Thymus (tissue), 11 donors: ENCODE measurements around the gene DDX6. TPM values are rescaled to one million over a fixed set of nuclear protein-coding genes. Genes with fewer than 3 reads are reported as not detected.
"Not testable (repeated sequence)": the region's sequence is repeated elsewhere in the genome, so short reads cannot be mapped to it uniquely, and the experiment has no call there.

Source experiments
- DNase-seq, 9 donors: peaks; one replicate each; pipeline ENCODE4 v3.0.0-alpha.2; 2013; ENCODE audit warnings: low spot score in 9 of 9, low read depth in 6 of 9, missing footprints in 1 of 9
- H3K27ac ChIP-seq, 2 donors: one replicate each; pipeline ENCODE4 v1.5.1; 2013; ENCODE audit warnings: control low read depth in 1 of 2, low read depth in 1 of 2, low read length in 1 of 2, mild to moderate bottlenecking in 1 of 2, moderate library complexity in 1 of 2
- H3K27me3 ChIP-seq, 2 donors: one replicate each; pipeline ENCODE4 v1.5.1; 2013; ENCODE audit warnings: low read length in 1 of 2; ENCODE audit not compliant: control insufficient read depth in 2 of 2, insufficient read depth in 1 of 2
- H3K36me3 ChIP-seq, 2 donors: one replicate each; pipeline ENCODE4 v1.5.1; 2013; ENCODE audit warnings: low read length in 1 of 2, mild to moderate bottlenecking in 1 of 2, moderate library complexity in 1 of 2; ENCODE audit not compliant: control insufficient read depth in 2 of 2, insufficient read depth in 2 of 2
- H3K4me1 ChIP-seq, 2 donors: one replicate each; pipeline ENCODE4 v1.5.1; 2013; ENCODE audit warnings: low read length in 2 of 2; ENCODE audit not compliant: control insufficient read depth in 2 of 2, insufficient read depth in 2 of 2
- H3K4me3 ChIP-seq, 2 donors: one replicate each; pipeline ENCODE4 v1.5.1; 2013; ENCODE audit warnings: low read length in 2 of 2, control low read depth in 1 of 2, mild to moderate bottlenecking in 1 of 2
- H3K9me3 ChIP-seq, 2 donors: one replicate each; pipeline ENCODE4 v1.5.1; 2013; ENCODE audit warnings: low read length in 1 of 2, mild to moderate bottlenecking in 1 of 2; ENCODE audit not compliant: control insufficient read depth in 2 of 2, insufficient read depth in 1 of 2
- WGBS: extraction: QIAGEN DNeasy Blood & Tissue Kit; methylation state at CpG from one replicate; pipeline ENCODE4 v1.1.7; 2013; 5-methylcytosine and 5-hydroxymethylcytosine counted together
- polyA plus RNA-seq: library from polyadenylated mRNA; stranded (reverse); fragments of 200-250 nt; gene quantifications from one replicate; pipeline ENCODE4 v1.2.3, GENCODE V29; 2013
- total RNA-seq: library from RNA; stranded (reverse); fragments of 120-200 nt; gene quantifications from one replicate; pipeline ENCODE4 v1.2.4, GENCODE V29; 2013
- donor health status: healthy.

DDX6 gene
- total and polyA plus RNA-seq, 2 donors = 54.4 to 71.1 TPM

DNA sequence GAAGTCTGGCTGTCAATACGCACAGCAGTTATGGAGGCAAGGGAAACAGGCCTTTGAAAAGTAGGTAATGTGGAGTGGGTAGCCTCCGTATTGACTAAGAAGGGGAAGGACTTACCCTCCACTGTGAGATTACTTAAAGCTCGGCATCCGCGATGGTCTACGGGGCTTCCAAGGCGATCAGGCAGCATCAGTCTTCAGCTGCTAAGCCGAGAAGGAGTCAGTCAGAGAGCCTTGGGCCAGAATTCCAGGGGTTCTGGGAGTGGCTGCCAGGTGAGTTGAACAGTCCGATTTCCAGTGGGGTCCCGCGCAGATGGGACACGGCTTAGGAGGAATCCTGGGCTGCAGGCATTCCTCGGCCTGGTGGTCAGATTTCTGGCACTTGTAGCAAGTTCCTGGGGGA, 70.9 kb downstream of the DDX6 start:
- not testable (repeated sequence) for DNase-seq, H3K9me3 ChIP-seq, H3K36me3 ChIP-seq, H3K4me1 ChIP-seq, H3K27me3 ChIP-seq, H3K4me3 ChIP-seq, H3K27ac ChIP-seq
- WGBS = 92% methylated on average over 13 of the region's 13 CpGs

DNA sequence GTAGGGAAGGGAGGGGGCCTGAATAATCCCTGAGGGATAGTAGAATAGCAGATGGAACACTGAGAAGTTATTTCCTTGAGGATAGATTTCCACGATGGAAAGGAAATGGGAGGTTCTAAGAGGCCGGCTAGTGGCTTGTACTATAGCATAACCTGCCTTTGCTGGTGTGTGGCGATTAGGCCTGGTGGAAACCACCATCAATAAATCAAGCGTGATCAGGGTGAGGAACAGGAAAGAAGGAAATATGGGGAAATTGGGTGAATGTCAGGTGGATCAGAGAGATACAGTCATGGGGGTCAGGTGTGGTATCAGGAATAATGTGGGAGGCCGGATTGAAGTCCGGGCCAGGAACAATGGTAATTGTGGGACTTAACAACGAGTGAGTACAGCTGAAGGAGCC, 72.4 kb downstream of the DDX6 start:
- H3K27ac ChIP-seq, H3K4me3 ChIP-seq, H3K4me1 ChIP-seq, DNase-seq, H3K36me3 ChIP-seq, H3K9me3 ChIP-seq, H3K27me3 ChIP-seq: not testable (repeated sequence)
- WGBS = 83% methylated on average over 7 of the region's 7 CpGs

DNA sequence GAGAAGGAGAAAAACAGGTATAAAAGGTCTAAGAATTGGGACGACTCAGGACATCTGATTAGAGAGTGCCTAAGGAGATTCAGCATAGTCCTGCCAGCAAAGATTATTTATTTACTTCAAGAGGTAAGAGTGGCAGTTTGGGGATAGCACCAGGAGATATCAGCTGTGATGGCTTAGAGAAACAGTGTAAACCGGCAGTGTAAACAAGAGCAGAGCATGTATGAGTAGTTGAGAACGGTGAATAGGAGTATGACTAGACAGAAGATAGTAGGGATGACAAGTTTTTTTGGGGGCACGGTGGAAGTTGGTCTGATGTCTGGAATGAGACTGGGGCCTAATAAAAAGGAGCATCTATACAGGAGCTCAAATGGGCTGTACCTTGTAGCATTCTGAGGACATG, 73.2 kb downstream of the DDX6 start:
- not testable (repeated sequence) for H3K4me1 ChIP-seq, DNase-seq, H3K27me3 ChIP-seq, H3K36me3 ChIP-seq, H3K4me3 ChIP-seq, H3K9me3 ChIP-seq, H3K27ac ChIP-seq
- WGBS = 87% methylated on average over 4 of the region's 4 CpGs

DNA sequence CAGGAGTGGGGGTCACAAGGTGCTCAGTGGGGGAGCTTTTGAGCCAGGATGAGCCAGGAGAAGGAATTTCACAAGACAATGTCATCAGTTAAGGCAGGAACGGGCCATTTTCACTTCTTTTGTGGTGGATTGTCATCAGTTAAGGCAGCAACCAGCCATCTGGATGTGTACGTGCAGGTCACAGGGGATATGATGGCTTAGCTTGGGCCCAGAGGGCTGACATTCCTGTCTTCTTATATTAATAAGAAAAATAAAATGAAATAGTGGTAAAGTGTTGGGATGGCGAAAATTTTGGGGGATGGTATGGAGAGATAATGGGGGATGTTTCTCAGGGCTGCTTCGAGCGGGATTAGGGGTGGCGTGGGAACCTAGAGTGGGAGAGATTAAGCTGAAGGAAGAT, 73.7 kb downstream of the DDX6 start:
- WGBS = 94% methylated on average over 6 of the region's 6 CpGs

DNA sequence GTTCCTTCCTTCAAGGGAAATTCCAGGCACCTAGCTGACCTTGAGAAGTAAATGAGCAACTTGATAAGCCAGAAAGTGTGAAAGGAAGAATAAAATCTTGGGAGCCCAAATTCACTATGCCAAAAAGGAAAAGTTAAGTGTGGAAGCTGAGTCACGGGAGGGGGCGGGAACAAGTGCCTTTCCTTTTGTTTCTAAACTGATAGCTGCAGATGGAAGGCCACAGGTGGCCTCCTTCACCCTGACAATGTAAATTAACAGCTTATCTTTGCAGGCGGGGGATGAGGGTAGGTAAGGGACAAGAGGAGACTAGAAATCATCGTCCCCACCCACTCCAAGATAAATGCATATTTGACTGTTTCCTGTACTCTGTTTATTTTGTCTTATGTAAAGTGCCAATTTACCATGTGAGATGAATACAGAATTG, 75.1 kb downstream of the DDX6 start:
- H3K27me3 ChIP-seq = peaks cover 0 to 3% of the 10 kb centered on the region in 2 donors
- peaks cover 0 to 8% of the 10 kb centered on the region in 2 donors for H3K4me1 ChIP-seq
- no peak for DNase-seq
- H3K27ac ChIP-seq = no peak overlapping the region
- H3K36me3 ChIP-seq = no peaks in the 10 kb centered on the region
- WGBS = 82% methylated on average over 4 of the region's 4 CpGs
- no peaks in the 10 kb centered on the region for H3K9me3 ChIP-seq
- H3K4me3 ChIP-seq = no peak overlapping the region

More for the DNA sequence above, 73.7 kb downstream of the DDX6 start:
- DNase-seq, H3K9me3 ChIP-seq, H3K27me3 ChIP-seq, H3K4me3 ChIP-seq, H3K4me1 ChIP-seq, H3K36me3 ChIP-seq, H3K27ac ChIP-seq: not testable (repeated sequence)

DNA sequence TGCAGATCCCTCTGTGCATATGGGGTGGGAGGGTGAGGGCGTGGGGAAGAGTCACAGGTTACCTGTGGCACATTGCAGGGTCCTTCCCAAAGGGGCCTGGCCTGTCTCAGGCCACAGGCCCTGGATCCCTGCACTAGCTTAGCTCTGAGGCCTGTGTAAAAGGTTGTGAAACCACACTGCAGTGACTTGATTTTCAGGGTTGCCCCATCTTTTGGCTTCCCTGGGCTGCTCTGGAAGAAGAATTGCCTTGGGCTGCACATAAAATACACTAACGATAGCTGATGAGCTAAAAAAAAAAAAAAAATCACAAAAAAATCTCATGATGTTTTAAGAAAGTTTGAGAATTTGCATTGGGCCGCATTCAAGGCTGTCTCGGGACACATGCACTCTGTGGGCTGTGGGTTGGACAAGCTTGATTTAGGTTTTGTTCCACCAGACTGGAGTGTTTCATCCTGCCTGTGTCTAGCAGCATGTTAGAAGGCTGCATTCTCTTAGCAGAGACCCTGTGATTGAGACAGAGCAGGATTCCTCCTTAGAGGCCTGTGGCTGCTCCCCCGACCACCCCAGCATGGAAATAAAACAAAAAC, 75.6 kb downstream of the DDX6 start:
- no peak overlapping the region for H3K4me3 ChIP-seq
- no peaks in the 10 kb centered on the region for H3K36me3 ChIP-seq
- no peaks in the 10 kb centered on the region for H3K9me3 ChIP-seq
- 88% methylated on average over 5 of the region's 5 CpGs for WGBS
- no peak overlapping the region for H3K27ac ChIP-seq
- no peak for DNase-seq
- peaks cover 0 to 8% of the 10 kb centered on the region in 2 donors for H3K4me1 ChIP-seq
- H3K27me3 ChIP-seq = peaks cover 0 to 3% of the 10 kb centered on the region in 2 donors

DNA sequence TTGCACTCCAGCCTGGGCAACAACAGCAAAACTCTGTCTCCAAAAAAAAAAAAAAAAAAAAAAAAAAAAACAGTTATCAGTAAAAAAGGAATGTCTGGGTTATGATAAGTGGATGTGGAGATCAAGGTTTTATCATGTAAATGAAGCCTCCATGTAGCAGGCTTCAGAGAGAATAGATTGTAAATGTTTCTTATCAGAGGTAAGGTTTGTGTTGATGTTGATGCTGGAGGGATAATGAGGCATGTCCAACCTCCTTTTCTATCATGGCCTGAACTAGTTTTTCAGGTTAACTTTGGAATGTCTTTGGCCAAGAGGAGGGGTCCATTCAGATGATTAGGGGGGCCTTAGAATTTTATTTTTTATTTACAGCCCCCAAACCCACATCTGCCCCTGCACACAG, 76.1 kb downstream of the DDX6 start:
- no peak for DNase-seq
- Histone ChIP-seq H3K36me3 (no peaks in the 10 kb centered on the region), H3K4me3 (no peak overlapping the region), H3K27ac (no peak overlapping the region), H3K27me3 (no peaks in the 10 kb centered on the region), H3K9me3 (no peaks in the 10 kb centered on the region), H3K4me1 (peaks cover 0 to 8% of the 10 kb centered on the region in 2 donors)

DNA sequence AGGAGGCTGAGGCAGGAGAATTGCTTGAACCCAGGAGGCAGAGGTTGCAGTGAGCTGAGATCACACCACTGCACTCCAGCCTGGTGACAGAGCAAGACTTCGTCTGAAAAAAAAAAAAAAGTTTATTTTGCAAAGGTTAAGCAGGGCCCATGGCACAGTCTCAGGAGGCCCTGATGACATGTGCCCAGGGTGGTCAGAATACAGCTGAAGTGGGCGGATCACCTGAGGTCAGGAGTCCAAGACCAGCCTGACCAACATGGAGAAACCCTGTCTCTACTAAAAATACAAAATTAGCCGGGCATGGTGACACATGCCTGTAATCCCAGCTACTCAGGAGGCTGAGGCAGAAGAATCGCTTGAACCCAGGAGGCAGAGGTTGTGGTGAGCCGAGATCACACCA, 76.5 kb downstream of the DDX6 start:
- H3K27me3 ChIP-seq, DNase-seq, H3K36me3 ChIP-seq, H3K27ac ChIP-seq, H3K9me3 ChIP-seq, H3K4me3 ChIP-seq, H3K4me1 ChIP-seq: not testable (repeated sequence)
- WGBS = 97% methylated on average over 5 of the region's 5 CpGs

DNA sequence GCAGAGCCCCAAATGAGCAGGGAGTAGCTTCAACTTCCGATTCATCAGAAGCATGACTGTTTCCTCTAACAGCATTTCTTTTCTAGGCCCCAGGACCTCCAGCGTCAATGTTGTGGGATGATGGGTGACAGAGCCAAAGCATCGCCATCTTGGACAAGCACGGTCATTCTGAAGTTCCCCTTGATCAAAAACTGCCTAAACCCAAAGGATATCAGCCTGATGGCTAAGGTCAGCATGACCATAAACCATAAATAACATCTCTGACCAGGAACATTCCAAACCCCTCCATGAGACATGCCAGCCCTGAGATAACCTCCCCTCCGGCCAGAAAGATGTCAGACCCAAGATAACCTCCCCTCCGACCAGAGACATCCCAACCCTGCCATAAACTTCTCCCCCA, 82.7 kb downstream of the DDX6 start:
- H3K27ac ChIP-seq = no peak overlapping the region
- no peak for DNase-seq
- WGBS = 98% methylated on average over 6 of the region's 6 CpGs
- H3K9me3 ChIP-seq = no peaks in the 10 kb centered on the region
- H3K4me1 ChIP-seq = peaks cover 2 to 9% of the 10 kb centered on the region in 2 donors
- H3K4me3 ChIP-seq = no peak overlapping the region
- no peaks in the 10 kb centered on the region for H3K27me3 ChIP-seq
- H3K36me3 ChIP-seq = no peaks in the 10 kb centered on the region

DNA sequence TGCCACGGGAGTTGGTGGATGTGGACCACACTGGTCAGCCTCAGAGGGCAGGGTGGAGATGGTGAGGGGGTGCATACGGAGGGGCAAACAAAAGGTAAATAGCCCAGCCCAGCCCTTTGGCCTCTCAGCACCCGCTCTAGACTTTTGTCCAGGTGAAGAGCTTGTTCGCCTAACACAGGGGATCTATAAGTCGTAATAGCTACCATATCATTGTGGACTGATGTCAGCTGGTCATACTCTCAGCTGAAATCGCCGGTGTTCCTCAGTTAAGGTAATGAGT, 84.5 kb downstream of the DDX6 start:
- no peak overlapping the region for H3K4me3 ChIP-seq
- H3K36me3 ChIP-seq = no peaks in the 10 kb centered on the region
- no peaks in the 10 kb centered on the region for H3K27me3 ChIP-seq
- H3K27ac ChIP-seq = no peak overlapping the region
- no peaks in the 10 kb centered on the region for H3K9me3 ChIP-seq
- 96% methylated on average over 7 of the region's 7 CpGs for WGBS
- no peak for DNase-seq
- peaks cover 2 to 9% of the 10 kb centered on the region in 2 donors for H3K4me1 ChIP-seq
